Gastrocnemius medialis (tissue), 4 donors: Measurements from ENCODE around the gene TTC9C.

Experiments used
- CTCF ChIP-seq, 5 experiments: fragments of 450-650 bp in 3 of 5; fragments of 200-600 bp in 2 of 5; sonication (generic) in 2 of 5; IDR thresholded peaks in 4 of 5; conservative IDR thresholded peaks in 1 of 5; 1 replicate in 4 of 5; 2 replicates in 1 of 5; pipeline ENCODE4 v1.5.1; 2016 to 2019; ENCODE audit warnings: antibody characterized with exemption in 5 of 5, mild to moderate bottlenecking in 3 of 5, moderate library complexity in 3 of 5
- POLR2A ChIP-seq, 2 donors: fragments of 450-650 bp; IDR thresholded peaks; one replicate each; pipeline ENCODE4 v1.6.1; 2017; ENCODE audit warnings: antibody characterized with exemption in 2 of 2, mild to moderate bottlenecking in 2 of 2, moderate library complexity in 2 of 2

DNA sequence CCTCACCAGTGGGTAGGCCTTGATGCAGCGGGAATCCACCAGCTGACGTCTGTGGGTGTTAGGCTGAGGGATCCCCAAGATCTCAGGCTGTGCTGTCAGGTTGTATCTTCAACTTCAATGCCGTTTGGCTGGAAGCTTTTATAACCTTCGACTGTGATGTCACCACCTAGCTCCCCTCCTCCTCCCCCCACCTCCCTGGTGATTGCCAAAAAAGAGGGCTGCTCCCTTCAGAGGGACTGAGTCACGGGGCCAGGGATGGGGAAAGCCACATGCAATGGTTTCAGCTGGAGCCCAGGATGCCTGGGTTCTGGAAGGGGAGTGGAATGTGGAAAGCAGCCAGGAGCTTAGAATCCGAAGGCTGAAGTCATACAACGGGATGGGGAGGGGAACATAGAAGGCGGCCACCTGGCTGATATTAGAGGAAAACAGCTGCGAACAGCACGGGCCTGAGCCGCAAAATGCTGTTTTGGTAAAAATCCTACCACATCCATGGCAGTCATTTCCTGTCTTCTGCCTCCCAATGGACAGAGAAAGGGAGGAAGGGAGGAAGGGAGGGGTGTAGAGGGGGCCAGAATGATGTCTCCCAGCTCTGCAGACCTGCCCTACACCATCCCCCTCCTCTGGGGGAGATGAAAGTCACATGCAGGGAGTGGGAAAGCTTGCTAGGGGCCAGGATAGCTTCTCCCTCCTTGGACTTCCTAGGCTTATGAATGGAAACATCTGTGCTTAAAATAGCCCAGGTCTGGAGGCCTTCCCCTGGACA, 38.7 kb upstream of the TTC9C start, which contains the start of gene LRRN4CL:
- TF ChIP-seq CTCF (IDR thresholded peaks at IDR 0.05 in 4 of 5, conservative IDR thresholded peaks at IDR 0.05 in 1 of 5) (no peak), POLR2A (IDR thresholded peaks at IDR 0.05) (peak; percentile 46 to 66)
